Body of pancreas (tissue), 4 donors: ENCODE results near the gene KANK4. TPM values are rescaled to one million over a fixed set of nuclear protein-coding genes. Genes with fewer than 3 reads are reported as not detected.
A peak's percentile ranks its signal among the peaks of the same experiment; 100 is the strongest.

Source experiments
- ATAC-seq: fragments of 150-250 bp; one replicate; pipeline ENCODE4 v1.9.1; 2016
- DNase-seq, 4 donors: peaks; one replicate each; pipeline ENCODE4 v3.0.0-alpha.2; 2019
- H3K27ac ChIP-seq, 4 donors: fragments of 200-600 bp; sonication (generic); 1 replicate in 3 of 4; 2 replicates in 1 of 4; pipeline versions ENCODE4 v1.5.1 to v1.6.1; 2016 to 2019; ENCODE audit warnings: mild to moderate bottlenecking in 1 of 4, mixed read lengths in 1 of 4, moderate library complexity in 1 of 4
- H3K27me3 ChIP-seq, 2 donors: fragments of 200-600 bp; sonication (generic); one replicate each; pipeline ENCODE4 v1.6.0; 2016; ENCODE audit warnings: mild to moderate bottlenecking in 1 of 2
- H3K36me3 ChIP-seq, 2 donors: fragments of 200-600 bp; sonication (generic); replicated peaks in 1 of 2; 2 replicates each; pipeline ENCODE4 v1.5.1; 2016; ENCODE audit warnings: low read depth in 2 of 2; ENCODE audit not compliant: insufficient read depth in 1 of 2
- H3K4me1 ChIP-seq: fragments of 200-600 bp; sonication (generic); one replicate; pipeline ENCODE4 v1.6.0; 2016
- H3K4me3 ChIP-seq, 2 donors: fragments of 200-600 bp; sonication (generic); 1 replicate in 1 of 2; 2 replicates in 1 of 2; pipeline ENCODE4 v1.5.1; 2016 to 2019
- H3K9me3 ChIP-seq, 3 donors: fragments of 200-600 bp; sonication (generic); 1 replicate in 2 of 3; 2 replicates in 1 of 3; pipeline ENCODE4 v1.5.1; 2016
- POLR2A ChIP-seq, 3 donors: fragments of 450-650 bp; IDR thresholded peaks; one replicate each; pipeline ENCODE4 v1.6.1; 2016; ENCODE audit warnings: antibody characterized with exemption in 3 of 3, mild to moderate bottlenecking in 2 of 3
- WGBS, 2 donors: methylation state at CpG; one replicate each; pipeline ENCODE4 v1.1.5; 2017; 5-methylcytosine and 5-hydroxymethylcytosine counted together
- intact Hi-C: fragments of 100-400 bp; cut with DNase I; formaldehyde crosslinking; loops from one replicate; pipeline ENCODE4 v1.15.1; 2023
- total RNA-seq, 2 donors: library from RNA; depleted of rRNA; stranded (reverse); fragments of >200 nt; gene quantifications; one replicate each; pipeline ENCODE4 v1.1.0, GENCODE V29; 2016
- TF ChIP-seq, protein P1 (sequence below), 7 experiments: fragments of 450-650 bp in 4 of 7; fragments of 200-600 bp in 3 of 7; sonication (generic) in 3 of 7; IDR thresholded peaks; one replicate each; pipeline ENCODE4 v1.5.1; 2016 to 2019; ENCODE audit warnings: antibody characterized with exemption in 7 of 7

KANK4 gene
- total RNA-seq, 2 donors from 2014 or later: 9.1 to 23.7 TPM

GRCh38 chr1:62269851-62270495 lies 49.3 kb downstream of the KANK4 start:
- no peaks in the 10 kb centered on the region for H3K9me3 ChIP-seq
- intact Hi-C loops: no loop called here

GRCh38 chr1:62269439-62269838 lies 49.8 kb downstream of the KANK4 start:
- Histone ChIP-seq H3K36me3 (peaks cover 0 to 2% of the 10 kb centered on the region in 2 donors), H3K4me3 (no peak overlapping the region)
- intact Hi-C loops: no loop called here

More at GRCh38 chr1:62269851-62270495, 49.3 kb downstream of the KANK4 start:
- 88 to 93% methylated on average over 9 of the region's 9 CpGs for WGBS, 2 donors
- DNase-seq: no peak
- peaks cover 16% of the 10 kb centered on the region for H3K4me1 ChIP-seq
- H3K4me3 ChIP-seq: no peak overlapping the region
- H3K27ac ChIP-seq: no peak overlapping the region
- TF ChIP-seq, protein P1, sequence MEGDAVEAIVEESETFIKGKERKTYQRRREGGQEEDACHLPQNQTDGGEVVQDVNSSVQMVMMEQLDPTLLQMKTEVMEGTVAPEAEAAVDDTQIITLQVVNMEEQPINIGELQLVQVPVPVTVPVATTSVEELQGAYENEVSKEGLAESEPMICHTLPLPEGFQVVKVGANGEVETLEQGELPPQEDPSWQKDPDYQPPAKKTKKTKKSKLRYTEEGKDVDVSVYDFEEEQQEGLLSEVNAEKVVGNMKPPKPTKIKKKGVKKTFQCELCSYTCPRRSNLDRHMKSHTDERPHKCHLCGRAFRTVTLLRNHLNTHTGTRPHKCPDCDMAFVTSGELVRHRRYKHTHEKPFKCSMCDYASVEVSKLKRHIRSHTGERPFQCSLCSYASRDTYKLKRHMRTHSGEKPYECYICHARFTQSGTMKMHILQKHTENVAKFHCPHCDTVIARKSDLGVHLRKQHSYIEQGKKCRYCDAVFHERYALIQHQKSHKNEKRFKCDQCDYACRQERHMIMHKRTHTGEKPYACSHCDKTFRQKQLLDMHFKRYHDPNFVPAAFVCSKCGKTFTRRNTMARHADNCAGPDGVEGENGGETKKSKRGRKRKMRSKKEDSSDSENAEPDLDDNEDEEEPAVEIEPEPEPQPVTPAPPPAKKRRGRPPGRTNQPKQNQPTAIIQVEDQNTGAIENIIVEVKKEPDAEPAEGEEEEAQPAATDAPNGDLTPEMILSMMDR (IDR thresholded peaks at IDR 0.05): no peak
- TF ChIP-seq POLR2A (IDR thresholded peaks at IDR 0.05): no peak
- H3K36me3 ChIP-seq: peaks cover 0 to 2% of the 10 kb centered on the region in 2 donors
- ATAC-seq: no peak
- no peaks in the 10 kb centered on the region for H3K27me3 ChIP-seq

DNA sequence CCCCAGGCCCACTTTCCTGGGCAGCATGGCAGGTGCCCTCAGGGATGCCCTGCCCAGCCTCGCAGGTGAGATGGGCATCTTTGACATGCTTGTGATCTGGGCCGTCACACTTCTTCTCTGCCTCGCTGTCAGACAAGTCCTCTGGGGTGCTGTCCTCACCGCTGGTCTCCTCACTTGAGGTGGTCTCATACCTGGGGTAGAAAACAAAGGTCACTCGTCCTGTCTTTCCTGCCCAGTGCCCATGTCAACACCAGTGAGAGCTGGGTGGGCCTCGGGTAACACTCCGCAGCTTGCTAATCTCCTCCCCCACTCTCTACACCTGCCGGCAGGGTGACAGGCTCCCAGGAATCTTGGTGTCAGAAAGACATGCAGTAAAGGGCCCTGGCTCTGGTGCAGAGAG lies 50.9 kb downstream of the KANK4 start:
- H3K27me3 ChIP-seq: no peaks in the 10 kb centered on the region
- TF ChIP-seq POLR2A (IDR thresholded peaks at IDR 0.05): no peak
- TF ChIP-seq, protein P1 (IDR thresholded peaks at IDR 0.05): no peak
- WGBS, 2 donors: 53 to 71% methylated on average over 6 to 8 of the region's 8 CpGs
- peak overlapping the region in 1 of 4 donors; percentile 4 for H3K27ac ChIP-seq
- intact Hi-C loops: no loop called here
- H3K9me3 ChIP-seq: no peaks in the 10 kb centered on the region
- no peak for DNase-seq
- no peak overlapping the region for H3K4me3 ChIP-seq
- H3K36me3 ChIP-seq: no peaks in the 10 kb centered on the region
- no peak for ATAC-seq
- H3K4me1 ChIP-seq: peaks cover 29% of the 10 kb centered on the region

More at GRCh38 chr1:62269439-62269838, 49.8 kb downstream of the KANK4 start:
- Histone ChIP-seq H3K27me3 (no peaks in the 10 kb centered on the region), H3K27ac (no peak overlapping the region), H3K4me1 (peaks cover 17% of the 10 kb centered on the region), H3K9me3 (no peaks in the 10 kb centered on the region)
- 100% methylated on average over 1 of the region's 1 CpG for WGBS, 2 donors
- TF ChIP-seq, protein P1 (IDR thresholded peaks at IDR 0.05): no peak
- no peak for TF ChIP-seq POLR2A (IDR thresholded peaks at IDR 0.05)
- no peak for ATAC-seq
- DNase-seq: no peak

DNA sequence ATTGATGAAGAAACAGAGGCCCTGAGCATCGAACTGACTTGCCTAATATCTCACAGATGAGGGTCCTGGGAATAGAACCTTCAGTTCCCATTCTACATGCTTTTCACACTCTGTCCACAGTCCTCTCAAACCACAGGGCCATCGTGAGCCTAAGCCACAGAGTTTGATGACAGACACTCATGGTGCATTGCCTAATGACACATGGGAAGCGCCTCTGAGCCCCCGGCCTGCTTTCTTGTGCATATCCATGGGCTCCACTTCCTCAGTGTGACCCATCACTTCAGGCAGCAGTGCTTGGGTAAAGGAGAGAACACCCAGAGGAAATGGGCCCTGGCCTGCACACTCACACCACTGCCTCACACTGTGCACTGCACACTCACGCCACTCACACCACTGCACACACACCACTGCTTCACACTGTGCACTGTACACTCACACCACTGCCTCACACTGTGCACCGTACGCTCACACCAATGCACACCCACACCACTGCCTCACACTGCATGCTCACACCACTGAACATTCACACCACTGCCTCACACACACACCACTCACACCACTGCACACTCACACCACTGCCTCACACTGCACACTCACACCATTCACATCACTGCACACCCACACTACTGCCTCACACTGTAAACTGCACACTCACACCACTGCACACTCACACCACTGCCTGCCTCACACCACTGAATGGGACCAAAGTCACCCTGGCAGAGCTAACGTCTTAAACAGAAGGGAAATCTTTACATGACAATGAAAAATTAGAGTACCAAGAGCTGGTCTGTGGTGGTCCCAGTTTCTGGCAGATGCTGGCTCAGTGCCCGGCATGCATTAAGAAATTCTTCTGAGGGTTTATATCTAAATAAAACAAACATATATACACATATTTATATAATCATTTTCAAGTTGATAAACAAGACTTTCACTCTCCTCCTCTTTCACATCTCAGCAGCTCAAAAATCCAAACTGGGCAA lies 53.0 kb downstream of the KANK4 start:
- Histone ChIP-seq H3K27ac (no peak overlapping the region), H3K9me3 (no peaks in the 10 kb centered on the region), H3K27me3 (no peaks in the 10 kb centered on the region), H3K4me1 (peaks cover 34% of the 10 kb centered on the region), H3K4me3 (no peak overlapping the region), H3K36me3 (no peaks in the 10 kb centered on the region)
- TF ChIP-seq POLR2A (IDR thresholded peaks at IDR 0.05): no peak
- TF ChIP-seq, protein P1 (IDR thresholded peaks at IDR 0.05): no peak
- ATAC-seq: no peak
- intact Hi-C loops: no loop called here
- 82% methylated on average over 9 of the region's 9 CpGs for WGBS, 2 donors
- no peak for DNase-seq
